ENCODE measurements around the gene GRID1.

GRID1 gene

DNA sequence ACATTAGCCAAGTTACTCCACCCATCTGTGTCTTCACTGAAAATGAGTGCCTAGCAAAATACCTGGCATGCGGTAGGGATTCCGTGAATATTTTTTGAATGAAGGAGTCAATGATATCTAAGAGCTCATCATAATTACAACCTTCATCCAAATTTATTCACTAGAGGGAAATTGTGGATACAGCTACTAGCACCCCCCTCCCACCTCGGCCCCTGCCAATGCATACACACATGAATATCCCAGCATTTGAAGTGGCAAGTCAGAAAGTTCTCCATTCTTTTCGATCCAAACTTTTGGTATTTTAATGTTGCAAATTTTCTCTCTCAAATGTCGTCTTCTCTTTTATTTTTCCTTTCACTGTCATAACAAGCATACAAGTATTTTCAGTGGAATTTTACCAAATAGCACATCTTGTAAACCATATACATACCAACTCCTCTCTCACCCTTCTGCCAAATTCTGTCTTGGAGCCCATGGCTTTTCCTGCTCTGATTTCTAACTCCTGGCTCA lies 164.3 kb downstream of the GRID1 start:
- DNase-seq: no peak

DNA sequence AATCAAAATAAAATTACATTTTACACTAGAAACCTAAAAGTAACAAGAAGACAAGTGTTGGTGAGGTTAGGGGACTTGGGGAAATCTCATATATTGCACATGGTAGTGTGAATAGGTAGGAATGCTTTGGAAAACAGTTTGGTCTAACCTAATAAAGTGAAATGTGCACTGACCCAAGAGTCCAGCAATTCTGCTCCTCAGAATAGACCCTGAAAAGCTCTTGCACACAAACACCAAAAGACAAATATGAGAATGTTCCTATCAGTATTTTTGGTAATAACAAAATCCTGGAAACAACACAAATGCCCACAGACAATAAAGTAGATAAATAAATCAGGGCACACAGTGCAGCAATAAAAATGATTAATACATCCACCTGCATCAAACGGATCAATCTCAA lies 165.7 kb downstream of the GRID1 start:
- no peak for DNase-seq

DNA sequence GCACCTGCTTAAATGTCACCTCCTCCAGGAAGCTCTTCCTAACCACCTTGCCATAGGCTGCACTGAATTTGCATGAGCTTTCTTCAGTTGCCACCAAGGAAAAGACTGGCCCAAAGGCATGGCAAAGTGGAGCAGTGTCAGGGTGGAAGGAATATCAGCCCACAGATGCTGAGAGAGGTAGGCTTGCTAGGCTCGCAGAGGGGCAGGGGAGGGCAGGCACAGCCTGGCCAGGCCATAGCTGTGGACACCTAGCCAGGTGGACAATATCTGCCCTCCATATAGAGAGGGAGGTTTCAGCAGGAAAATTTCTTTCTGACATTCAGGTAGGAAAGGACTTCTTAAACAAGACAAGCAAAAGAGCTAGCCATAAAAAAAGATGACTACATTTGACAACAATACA lies 166.3 kb downstream of the GRID1 start:
- DNase-seq: no peak

DNA sequence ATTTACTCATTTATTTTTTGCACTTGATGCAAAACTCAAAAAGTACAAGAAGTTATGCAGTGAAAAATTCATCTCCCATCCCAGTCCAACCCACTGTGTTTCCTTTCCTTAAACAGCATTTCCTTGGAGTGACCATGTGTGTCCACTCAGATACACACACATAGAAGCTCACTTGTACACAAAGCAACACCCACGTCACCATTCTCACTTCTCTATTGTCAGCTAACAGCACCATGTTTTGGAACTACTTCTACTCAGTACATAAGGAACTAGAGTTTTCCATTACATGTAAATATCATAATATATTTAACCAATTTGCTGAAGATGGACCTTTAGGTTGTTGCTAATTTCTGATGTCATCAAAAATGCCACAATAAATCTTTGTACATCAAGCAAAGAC lies 167.6 kb downstream of the GRID1 start:
- DNase-seq: no peak

DNA sequence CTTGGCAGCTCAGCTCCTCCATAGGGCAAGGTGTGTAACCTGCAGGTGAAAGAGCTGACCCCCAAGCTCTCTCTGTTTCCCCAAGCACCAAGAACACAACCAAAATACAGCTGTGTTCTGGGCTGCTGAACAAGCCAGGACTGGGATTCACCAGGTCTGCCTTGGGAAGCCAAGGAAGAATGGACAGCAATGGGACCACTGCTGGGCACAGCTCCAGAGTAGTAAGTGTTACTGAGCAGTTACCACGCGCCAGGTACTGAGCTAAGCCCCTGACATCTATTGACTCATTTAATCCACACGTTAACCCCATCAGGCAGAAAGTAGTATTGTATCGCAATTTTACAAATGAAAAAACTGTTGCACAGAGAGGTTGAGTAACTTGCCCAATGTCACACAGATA lies 168.3 kb downstream of the GRID1 start:
- DNase-seq: no peak

DNA sequence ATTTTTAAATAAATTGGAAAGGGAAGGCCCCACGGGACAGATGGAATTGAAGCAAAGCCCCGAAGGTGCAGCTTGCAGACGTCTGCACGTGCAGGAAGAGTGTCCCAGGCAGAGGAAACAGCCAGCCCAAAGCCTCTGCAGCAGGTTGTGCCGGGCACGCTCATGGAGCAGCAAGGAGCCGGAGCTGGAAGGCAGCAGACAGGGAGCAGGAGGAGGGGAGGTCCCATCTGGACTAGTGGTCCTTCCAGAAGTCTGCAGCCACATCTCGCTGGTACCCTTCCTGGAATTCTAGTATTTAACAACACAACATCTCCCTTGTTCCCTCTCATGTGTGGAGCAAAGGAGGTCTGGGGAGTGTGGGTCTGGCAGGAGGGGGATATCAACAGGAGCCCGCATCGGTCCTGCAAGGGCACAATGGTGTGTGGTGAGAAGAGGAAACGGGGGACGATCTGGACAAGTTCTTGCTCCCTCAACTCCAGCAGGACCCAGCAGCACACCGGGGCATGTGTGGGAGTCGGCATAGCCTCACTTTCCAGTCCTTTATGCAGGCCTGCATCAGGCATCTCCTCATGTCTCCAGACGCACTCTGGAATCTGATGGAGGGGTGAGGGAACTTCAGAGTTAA lies 169.3 kb downstream of the GRID1 start:
- DNase-seq: no peak

DNA sequence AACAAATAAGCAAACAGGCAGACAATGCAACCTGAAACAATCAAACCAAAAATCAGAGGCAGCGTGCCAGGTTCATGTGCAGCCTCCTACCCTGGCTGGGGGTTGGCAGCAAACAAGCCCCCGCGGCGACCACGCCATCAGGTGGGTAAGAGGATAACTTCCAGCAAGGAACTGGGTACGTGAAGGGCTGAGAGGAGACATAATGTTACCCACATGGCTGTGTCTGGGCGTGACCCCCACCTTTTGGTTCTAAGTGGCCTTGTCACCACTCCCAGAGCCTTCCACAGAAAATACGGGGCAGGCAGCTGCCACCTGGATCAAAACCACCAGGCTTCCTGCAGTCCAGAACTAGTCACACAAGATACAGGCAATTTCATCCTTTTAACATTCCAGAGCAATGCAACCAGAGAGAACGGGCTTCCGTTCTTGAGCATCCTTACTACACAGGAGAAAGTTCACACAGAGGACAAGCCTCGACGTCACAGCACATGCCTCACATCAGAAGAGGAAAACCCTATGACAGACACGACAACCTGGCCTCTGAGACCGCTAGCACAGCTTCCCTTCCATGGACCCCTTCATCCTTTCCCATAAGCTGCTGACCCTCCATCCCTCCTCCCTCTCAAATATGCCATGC lies 171.0 kb downstream of the GRID1 start:
- DNase-seq: no peak

DNA sequence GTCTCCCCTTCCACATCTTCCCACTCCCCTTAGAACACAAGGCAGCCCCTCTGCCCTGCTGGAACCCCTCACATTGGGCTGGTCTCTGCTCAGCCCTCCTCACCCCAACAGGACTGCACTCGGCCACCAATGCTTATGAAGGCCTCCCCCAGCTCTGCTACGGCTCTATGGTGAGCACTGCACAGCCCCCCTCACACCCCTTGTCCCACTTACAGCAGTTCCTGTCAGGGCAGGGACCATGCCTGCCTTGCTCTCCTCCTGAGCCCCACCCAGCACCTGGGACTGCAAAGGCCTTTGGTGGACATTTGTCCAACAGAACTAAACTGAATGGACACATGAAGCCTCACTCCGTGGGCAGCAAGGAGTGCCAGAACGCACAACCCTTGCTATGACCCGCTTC lies 171.9 kb downstream of the GRID1 start:
- no peak for DNase-seq

DNA sequence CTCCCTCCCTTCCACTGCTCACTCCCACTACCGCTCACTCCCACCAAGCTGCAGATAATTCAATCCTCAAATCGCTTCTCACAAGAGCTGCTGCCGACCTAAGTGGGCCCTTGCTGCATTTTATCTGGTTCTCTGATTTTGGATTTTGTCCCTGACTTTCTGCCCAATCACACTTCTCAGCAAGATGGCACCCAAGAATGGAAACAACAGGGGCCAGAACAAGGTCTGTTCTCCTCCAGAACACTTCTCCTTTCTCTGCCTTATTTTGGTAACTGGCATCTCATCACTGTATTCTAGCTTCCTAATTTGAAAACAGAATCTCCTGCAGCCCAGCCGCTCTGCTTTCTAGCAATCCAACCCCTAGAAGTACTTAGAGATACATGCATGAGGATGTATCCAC lies 172.8 kb downstream of the GRID1 start:
- DNase-seq: no peak

DNA sequence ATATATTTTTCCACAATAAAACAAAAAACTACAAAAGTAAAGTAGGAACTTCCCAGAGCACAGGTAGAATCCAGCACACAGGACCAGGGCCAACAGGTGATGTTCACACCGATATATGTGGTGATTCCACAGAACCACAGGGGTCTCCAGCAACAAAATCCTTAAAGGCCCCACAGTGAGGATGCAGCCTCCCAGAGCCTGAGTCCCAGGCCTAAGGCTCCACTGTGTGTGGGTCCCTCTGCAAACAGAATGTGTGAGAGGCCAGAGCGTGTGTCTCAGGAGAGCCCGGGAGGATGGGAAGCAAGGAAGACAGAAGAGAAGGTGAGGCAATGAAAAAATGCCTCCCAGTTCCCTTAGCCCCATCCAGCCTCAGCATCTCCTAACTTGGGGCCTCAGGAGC lies 173.9 kb downstream of the GRID1 start:
- DNase-seq: no peak

DNA sequence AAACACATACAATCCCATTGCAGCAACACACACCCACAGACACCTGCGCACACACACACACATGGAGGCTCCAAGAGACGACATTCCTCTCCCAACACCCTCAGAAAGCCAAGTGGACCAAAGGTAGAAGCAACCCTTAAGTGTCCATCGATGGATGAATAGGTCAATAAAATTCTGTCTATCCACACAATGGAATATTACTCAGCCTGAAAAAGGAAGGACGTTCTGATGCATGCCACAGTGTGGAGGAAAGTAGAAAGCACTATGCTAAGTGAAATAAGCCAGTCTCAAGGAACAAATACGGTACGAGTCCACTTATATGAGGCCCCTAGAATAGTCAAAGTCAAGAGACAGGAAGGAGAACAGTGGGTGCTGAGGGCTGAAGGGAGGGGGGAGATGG lies 174.4 kb downstream of the GRID1 start:
- DNase-seq: no peak

DNA sequence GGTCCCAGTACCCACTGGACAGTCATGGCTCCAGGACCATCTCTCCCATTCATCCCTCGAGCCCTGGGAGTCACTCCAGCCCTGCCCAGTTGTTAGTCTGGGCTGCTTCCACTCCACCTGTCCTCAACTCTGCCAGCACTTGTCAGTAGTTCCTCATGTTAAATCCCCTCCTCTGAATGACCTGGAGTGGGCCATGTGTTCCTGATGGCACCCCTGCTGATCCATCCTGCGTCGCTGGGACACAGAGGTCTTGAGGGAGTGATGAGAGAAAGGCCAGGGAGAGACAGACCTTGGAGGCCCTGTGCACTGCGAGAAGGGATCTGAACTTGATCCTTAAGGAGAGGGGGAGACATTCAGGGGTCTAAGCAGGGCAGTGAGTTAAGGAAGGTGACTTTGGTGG lies 174.9 kb downstream of the GRID1 start:
- DNase-seq: no peak

DNA sequence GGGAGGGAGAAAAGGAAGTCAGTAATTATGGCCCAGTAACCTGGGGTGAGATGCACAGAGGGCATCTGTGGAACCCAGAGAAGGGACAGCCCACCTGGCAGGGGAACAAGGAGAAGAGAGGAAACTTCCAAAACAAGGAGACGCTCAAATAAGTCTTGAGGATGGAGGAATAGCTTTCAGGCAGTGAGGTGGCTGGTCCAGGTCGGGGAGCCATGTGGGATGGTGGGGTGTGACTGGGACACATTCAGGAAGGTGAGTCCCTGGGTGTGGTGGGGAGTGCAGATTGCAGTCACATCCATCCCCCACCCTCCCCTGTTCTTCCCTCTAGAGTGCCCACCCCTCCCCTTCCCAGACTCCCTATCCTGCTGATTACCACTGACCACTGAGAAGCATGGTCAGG lies 175.4 kb downstream of the GRID1 start:
- DNase-seq: no peak

DNA sequence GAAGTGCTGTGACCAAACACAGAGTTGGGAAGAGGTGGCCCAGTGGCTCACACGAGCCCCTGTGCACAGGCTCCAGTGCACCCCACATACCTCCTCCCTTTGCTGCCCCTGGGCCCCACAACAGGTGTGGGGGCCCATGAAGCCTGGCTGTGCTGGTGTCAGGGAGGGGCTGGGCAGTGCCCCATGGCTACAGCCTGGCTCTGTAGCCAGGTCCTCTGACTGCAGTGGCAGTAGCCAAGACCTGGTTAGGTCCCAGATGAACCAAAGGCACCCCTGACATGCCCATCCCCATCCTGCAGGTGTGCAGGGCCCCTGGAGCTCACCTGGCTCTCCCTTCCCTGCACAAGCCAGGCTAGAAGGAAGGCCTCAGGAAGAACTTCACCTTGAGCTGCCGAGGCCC lies 176.3 kb downstream of the GRID1 start:
- no peak for DNase-seq

DNA sequence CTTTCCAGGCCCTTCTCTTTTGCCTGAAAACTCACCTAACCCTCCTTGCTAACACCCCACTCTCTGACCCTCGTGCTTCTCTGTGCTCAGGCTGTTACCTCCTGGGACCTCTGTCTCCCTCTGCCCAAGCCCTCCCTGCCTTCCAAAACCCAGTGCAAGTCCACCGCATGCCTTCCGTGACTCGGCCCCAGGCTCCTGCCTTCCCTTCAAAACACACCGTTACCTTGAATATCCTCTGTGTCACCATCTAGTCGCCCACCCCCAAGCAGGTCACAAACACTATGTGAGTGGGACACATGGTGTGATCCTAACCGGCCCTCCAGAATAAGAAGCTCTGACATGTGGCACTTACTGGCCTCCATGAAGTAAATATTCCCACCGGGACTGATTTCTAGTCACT lies 176.7 kb downstream of the GRID1 start:
- DNase-seq: no peak

DNA sequence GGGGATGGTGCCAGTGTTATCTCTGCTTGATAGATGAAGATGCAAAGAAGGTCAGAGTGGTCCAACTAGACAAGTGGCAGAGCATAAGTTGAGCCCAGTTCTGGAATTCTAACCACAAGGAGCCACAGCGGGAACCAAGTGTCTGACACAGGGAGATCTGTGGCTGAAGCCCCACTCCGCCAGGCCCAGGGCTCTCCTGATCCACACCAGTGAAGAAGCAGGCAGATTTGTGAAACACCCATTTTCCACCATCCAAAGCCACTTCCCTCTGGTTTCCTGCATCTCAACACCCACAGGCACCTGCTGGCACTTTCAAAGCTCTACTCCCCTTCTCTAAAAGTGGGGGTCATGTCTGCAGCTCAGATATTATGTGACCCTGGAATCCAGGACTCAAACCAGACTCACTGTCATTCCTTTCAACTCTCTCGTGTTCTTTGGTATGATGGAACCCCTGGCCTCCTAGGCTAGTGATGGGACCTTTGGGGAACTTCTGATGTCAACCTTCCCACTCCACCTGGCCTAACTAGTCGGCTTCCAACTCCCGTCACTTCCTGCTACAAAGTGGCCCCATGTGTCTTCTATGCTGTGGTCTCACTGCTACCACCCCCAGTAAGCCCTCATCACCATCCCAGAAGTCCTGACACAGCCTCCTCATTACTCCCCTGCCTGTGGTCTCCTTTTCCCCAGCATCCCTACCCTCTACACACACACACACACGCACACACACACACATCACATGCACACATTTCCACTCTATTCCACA lies 177.6 kb downstream of the GRID1 start:
- DNase-seq: no peak

DNA sequence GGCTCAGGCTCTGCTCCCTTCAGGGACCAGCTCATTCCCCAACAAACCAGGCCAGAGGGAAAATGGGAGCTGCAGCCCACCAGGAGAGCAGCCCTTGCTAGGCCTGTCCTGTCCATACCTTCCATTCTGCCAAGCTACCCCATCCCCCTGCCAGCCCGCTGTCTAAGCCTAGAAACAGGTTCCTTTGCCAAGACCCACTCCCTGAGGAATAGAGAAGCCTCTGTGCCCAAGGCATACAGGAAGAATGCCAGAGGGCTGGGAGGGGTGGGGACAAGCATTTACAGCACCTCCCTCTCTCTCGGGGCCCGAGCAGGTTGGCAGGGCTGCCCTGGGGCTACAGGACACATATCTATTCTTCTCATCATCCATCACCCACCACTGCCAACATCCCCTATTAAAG lies 178.3 kb downstream of the GRID1 start:
- no peak for DNase-seq

DNA sequence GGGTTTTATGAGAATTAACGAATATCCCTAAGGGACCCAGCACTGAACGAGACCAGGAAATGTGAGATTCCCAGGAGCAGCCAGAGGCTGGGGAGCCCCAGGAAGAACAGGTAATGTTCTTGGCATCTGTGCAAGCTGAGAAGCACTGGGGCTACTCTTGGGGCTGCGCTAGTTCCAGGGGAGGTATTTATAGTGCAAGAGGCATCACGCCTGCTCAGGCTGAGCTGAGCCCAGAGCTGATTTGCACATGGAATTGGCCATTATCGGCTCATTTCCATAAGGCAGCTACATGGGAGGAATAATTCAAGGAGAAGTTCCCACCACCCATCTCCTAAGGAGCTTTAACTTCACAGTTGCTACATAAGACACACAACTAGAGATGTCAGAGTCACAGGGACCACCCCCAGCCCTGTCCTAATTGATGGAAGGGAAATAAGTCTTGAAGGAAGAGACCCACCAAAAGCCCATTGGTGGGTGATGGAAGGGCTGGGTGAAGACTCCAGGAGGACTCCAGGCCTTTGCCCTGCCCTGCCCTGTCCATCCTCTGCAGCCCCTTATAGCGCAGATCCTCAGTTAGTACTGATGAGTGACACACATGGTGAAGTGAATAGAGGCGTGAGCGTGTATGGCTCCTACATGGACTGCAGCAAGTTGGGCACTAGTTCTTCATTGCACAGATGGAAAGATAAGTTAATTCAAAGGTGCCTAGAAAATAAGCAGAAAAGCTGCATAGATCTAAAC lies 178.9 kb downstream of the GRID1 start:
- DNase-seq: no peak

DNA sequence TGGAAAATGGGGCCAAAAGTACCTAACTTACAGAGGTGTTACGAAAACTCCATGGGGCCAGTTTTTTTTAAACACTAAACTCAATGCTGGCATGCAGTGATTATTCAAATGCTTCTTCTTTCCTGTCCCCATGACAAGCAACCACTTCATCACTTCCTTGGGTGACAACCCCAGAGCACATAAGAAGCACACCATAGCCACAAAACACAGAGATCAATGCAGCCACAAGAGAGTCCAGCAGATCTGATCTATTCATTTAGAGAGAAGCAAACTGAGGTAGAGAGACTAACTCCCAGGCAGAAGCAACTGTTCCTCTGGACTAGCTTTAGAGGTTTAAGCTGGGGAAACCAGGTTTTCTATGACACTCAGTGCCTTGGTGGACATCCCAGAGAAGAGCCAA lies 180.0 kb downstream of the GRID1 start:
- DNase-seq: no peak

DNA sequence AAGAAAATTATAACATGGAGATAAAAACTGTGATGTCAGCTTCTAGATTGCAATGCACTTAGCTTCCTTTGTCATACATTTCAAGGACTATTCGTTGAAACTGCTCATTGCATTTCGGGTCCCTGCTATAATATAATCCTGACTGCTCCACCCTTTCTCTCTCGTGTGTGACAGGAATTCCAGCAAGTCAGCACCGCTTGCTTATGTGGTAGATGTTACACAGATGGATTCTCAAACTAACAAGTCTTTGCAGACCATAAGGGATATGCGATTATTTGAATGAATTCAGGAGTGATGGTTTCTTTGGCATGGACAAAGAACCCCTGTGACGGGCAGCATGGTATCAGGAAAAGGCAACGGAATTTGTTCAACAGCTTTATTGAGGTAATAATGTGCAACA lies 184.0 kb downstream of the GRID1 start:
- DNase-seq: no peak

DNA sequence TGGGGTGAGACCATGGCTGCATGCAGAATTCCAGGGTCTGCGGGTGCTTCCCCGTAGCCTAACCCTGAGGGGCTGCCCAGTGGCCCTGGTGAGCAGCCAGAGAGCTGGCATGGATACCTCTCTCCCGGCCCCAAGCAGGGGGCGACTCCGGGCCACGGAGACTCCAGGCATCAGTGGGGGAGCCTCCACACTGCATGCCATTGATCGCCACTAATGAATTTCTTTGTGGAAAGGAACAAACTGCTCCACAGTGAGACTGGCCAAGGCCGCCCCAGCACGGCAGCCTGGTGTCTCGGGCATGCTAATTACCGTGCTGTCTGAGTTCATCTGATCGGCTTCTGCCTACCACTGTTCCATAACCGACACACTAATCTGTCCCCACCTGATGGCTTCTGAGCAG lies 184.4 kb downstream of the GRID1 start:
- no peak for DNase-seq

DNA sequence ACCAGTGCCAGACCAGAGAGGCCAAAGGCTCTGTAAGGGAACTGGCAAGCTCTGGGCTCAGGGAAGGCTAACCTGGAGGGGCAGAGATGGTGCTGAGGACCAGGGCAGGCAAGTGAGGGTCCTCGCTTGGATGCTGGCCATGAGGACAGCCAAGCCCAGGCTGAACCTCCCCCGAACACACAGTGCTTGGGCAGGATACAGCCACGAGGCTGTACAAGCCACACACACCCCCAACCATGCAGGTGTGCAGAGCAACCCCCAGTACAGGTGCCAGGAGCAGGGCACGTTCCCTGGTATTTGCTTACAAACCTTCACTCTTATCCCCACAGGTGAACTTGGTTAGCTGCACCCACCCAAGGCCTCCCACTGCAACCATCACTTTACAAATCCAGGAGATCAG lies 185.7 kb downstream of the GRID1 start:
- no peak for DNase-seq

DNA sequence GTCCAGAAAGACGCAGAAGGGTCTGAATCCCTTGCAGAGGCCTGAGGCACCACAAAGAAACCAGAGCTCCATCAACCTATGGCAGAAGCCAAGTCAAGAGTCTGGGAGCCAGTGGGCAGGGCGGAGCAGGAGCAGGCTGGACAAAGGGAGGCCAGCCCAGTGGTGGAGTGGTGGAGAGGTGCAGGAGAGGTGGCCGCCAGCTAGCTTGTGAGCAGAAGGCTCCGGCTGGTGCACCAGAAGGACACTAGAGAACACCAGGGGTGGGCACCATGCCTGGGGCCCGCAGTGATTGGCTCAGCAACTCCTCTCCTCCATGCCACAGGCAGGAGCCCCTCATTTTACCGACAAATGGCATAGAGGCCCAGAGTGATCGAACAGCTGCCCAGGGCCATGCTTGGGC lies 186.6 kb downstream of the GRID1 start:
- no peak for DNase-seq

DNA sequence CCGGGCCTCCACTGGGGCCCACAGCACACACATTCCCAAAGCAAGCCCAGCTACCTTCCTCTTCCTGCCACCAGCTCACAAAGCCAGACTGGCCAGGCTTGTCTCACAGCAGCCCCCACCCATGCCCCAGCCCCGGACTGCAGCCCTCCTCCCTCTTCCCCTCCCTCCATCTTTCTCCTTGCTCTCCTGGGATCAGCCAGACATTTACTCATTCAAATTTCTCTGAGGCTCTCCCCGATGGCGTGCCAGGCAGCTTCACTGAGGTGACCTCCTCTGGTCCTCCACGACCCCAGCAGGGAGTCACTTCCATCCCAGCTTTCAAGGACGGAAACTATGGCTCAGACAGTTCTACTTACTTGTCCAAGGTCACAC lies 187.5 kb downstream of the GRID1 start:
- no peak for DNase-seq
